Thymus (tissue), 11 donors: ENCODE data around the gene ABCA1. TPM values are rescaled to one million over a fixed set of nuclear protein-coding genes. Genes with fewer than 3 reads are reported as not detected.

Experiments
- DNase-seq, 9 donors: peaks; one replicate each; pipeline ENCODE4 v3.0.0-alpha.2; 2013; ENCODE audit warnings: low spot score in 9 of 9, low read depth in 6 of 9, missing footprints in 1 of 9
- H3K27ac ChIP-seq, 2 donors: one replicate each; pipeline ENCODE4 v1.5.1; 2013; ENCODE audit warnings: control low read depth in 1 of 2, low read depth in 1 of 2, low read length in 1 of 2, mild to moderate bottlenecking in 1 of 2, moderate library complexity in 1 of 2
- H3K27me3 ChIP-seq, 2 donors: one replicate each; pipeline ENCODE4 v1.5.1; 2013; ENCODE audit warnings: low read length in 1 of 2; ENCODE audit not compliant: control insufficient read depth in 2 of 2, insufficient read depth in 1 of 2
- H3K36me3 ChIP-seq, 2 donors: one replicate each; pipeline ENCODE4 v1.5.1; 2013; ENCODE audit warnings: low read length in 1 of 2, mild to moderate bottlenecking in 1 of 2, moderate library complexity in 1 of 2; ENCODE audit not compliant: control insufficient read depth in 2 of 2, insufficient read depth in 2 of 2
- H3K4me1 ChIP-seq, 2 donors: one replicate each; pipeline ENCODE4 v1.5.1; 2013; ENCODE audit warnings: low read length in 2 of 2; ENCODE audit not compliant: control insufficient read depth in 2 of 2, insufficient read depth in 2 of 2
- H3K4me3 ChIP-seq, 2 donors: one replicate each; pipeline ENCODE4 v1.5.1; 2013; ENCODE audit warnings: low read length in 2 of 2, control low read depth in 1 of 2, mild to moderate bottlenecking in 1 of 2
- H3K9me3 ChIP-seq, 2 donors: one replicate each; pipeline ENCODE4 v1.5.1; 2013; ENCODE audit warnings: low read length in 1 of 2, mild to moderate bottlenecking in 1 of 2; ENCODE audit not compliant: control insufficient read depth in 2 of 2, insufficient read depth in 1 of 2
- WGBS: extraction: QIAGEN DNeasy Blood & Tissue Kit; methylation state at CpG from one replicate; pipeline ENCODE4 v1.1.7; 2013; 5-methylcytosine and 5-hydroxymethylcytosine counted together
- polyA plus RNA-seq: library from polyadenylated mRNA; stranded (reverse); fragments of 200-250 nt; gene quantifications from one replicate; pipeline ENCODE4 v1.2.3, GENCODE V29; 2013
- total RNA-seq: library from RNA; stranded (reverse); fragments of 120-200 nt; gene quantifications from one replicate; pipeline ENCODE4 v1.2.4, GENCODE V29; 2013
- donor health status: healthy.

Gene ABCA1
- total and polyA plus RNA-seq, 2 donors: 14.6 to 25.9 TPM

GRCh38 chr9:104970271-104970987 is 42.5 kb upstream of the ABCA1 start:
- H3K4me1 ChIP-seq: peaks cover 17 to 31% of the 10 kb centered on the region in 2 donors

GRCh38 chr9:104969116-104969515 is 41.2 kb upstream of the ABCA1 start:
- Histone ChIP-seq H3K27me3 (no peaks in the 10 kb centered on the region), H3K4me1 (peaks cover 17 to 30% of the 10 kb centered on the region in 2 donors), H3K36me3 (no peaks in the 10 kb centered on the region), H3K27ac (no peak overlapping the region), H3K9me3 (peaks cover 0 to 6% of the 10 kb centered on the region in 2 donors), H3K4me3 (no peak overlapping the region)
- 92% methylated on average over 4 of the region's 4 CpGs for WGBS
- no peak for DNase-seq

More at GRCh38 chr9:104970271-104970987, 42.5 kb upstream of the ABCA1 start:
- DNase-seq: no peak
- H3K27me3 ChIP-seq: no peaks in the 10 kb centered on the region
- H3K4me3 ChIP-seq: no peak overlapping the region
- no peaks in the 10 kb centered on the region for H3K36me3 ChIP-seq
- H3K27ac ChIP-seq: no peak overlapping the region
- 49% methylated on average over 8 of the region's 8 CpGs for WGBS
- H3K9me3 ChIP-seq: peaks cover 0 to 6% of the 10 kb centered on the region in 2 donors

- peaks cover 0 to 6% of the 10 kb centered on the region in 2 donors for H3K9me3 ChIP-seq
- H3K27ac ChIP-seq: peak overlapping the region; percentile 83 to 88
- 7% methylated on average over 50 of the region's 50 CpGs for WGBS
- no peaks in the 10 kb centered on the region for H3K27me3 ChIP-seq
- no peaks in the 10 kb centered on the region for H3K36me3 ChIP-seq
- peak; percentile 77 to 97 (median 91) for DNase-seq
- H3K4me3 ChIP-seq: peak overlapping the region; percentile 45 to 81
- H3K4me1 ChIP-seq: peaks cover 17 to 22% of the 10 kb centered on the region in 2 donors
These were observed 40.3 kb upstream of the ABCA1 start for GRCh38 chr9:104968025-104968982.

GRCh38 chr9:104963076-104963475 is 35.1 kb upstream of the ABCA1 start:
- DNase-seq: no peak
- WGBS: 98% methylated on average over 6 of the region's 6 CpGs
- no peaks in the 10 kb centered on the region for H3K36me3 ChIP-seq
- no peak overlapping the region for H3K4me3 ChIP-seq
- H3K27me3 ChIP-seq: no peaks in the 10 kb centered on the region
- peaks cover 8 to 12% of the 10 kb centered on the region in 2 donors for H3K4me1 ChIP-seq
- peaks cover 0 to 3% of the 10 kb centered on the region in 2 donors for H3K9me3 ChIP-seq
- H3K27ac ChIP-seq: no peak overlapping the region

- DNase-seq: no peak
- Histone ChIP-seq H3K4me1 (peaks cover 6 to 8% of the 10 kb centered on the region in 2 donors), H3K27ac (no peak overlapping the region), H3K27me3 (no peaks in the 10 kb centered on the region), H3K36me3 (no peaks in the 10 kb centered on the region), H3K4me3 (no peak overlapping the region), H3K9me3 (no peaks in the 10 kb centered on the region)
- 95% methylated on average over 6 of the region's 6 CpGs for WGBS
These were observed 33.9 kb upstream of the ABCA1 start for GRCh38 chr9:104961701-104962359.

- Histone ChIP-seq H3K27me3 (no peaks in the 10 kb centered on the region), H3K9me3 (no peaks in the 10 kb centered on the region), H3K27ac (no peak overlapping the region), H3K4me3 (no peak overlapping the region), H3K4me1 (peaks cover 6 to 8% of the 10 kb centered on the region in 2 donors), H3K36me3 (no peaks in the 10 kb centered on the region)
- peak in 3 of 9 donors; percentile 19 to 59 (median 30) for DNase-seq
- 73% methylated on average over 5 of the region's 5 CpGs for WGBS
These were observed 33.3 kb upstream of the ABCA1 start for GRCh38 chr9:104961238-104961637.

- no peak for DNase-seq
- 88% methylated on average over 2 of the region's 2 CpGs for WGBS
These were observed 32.7 kb upstream of the ABCA1 start for GRCh38 chr9:104960662-104961061.

GRCh38 chr9:104958751-104959150 is 30.8 kb upstream of the ABCA1 start:
- WGBS: 60% methylated on average over 1 of the region's 1 CpG
- Histone ChIP-seq H3K27ac (no peak overlapping the region), H3K36me3 (no peaks in the 10 kb centered on the region), H3K27me3 (no peaks in the 10 kb centered on the region), H3K4me3 (no peak overlapping the region), H3K9me3 (no peaks in the 10 kb centered on the region), H3K4me1 (peaks cover 6 to 8% of the 10 kb centered on the region in 2 donors)
- DNase-seq: no peak

More at GRCh38 chr9:104960662-104961061, 32.7 kb upstream of the ABCA1 start:
- Histone ChIP-seq H3K4me3 (no peak overlapping the region), H3K27ac (no peak overlapping the region), H3K9me3 (no peaks in the 10 kb centered on the region), H3K27me3 (no peaks in the 10 kb centered on the region), H3K36me3 (no peaks in the 10 kb centered on the region), H3K4me1 (peaks cover 6 to 8% of the 10 kb centered on the region in 2 donors)
